ENCODE measurements around the gene ROPN1B.
A peak's percentile ranks its signal among the peaks of the same experiment; 100 is the strongest.
"Not testable (repeated sequence)": the region's sequence is repeated elsewhere in the genome, so short reads cannot be mapped to it uniquely, and the experiment has no call there.

The ROPN1B gene

GRCh38 chr3:125968701-125969592 is at the start of gene ROPN1B:
Gene ROPN1B (plus strand): TSS chr3:125969178. CDS start chr3:125972055, 2,877 bp downstream.
- FAIRE-seq = peak; percentile 35
- DNase-seq (ENCODE audit: insufficient read length, low spot score) = not testable (repeated sequence)

- not testable (repeated sequence) for DNase-seq (ENCODE audit: insufficient read length, low spot score); FAIRE-seq
Observed at GRCh38 chr3:125920191-125920590, 48.8 kb upstream of the ROPN1B start.

- DNase-seq (ENCODE audit: insufficient read length, low spot score); FAIRE-seq: not testable (repeated sequence)
Observed at GRCh38 chr3:125920751-125921279, 48.2 kb upstream of the ROPN1B start.

GRCh38 chr3:125921712-125922111 is 47.3 kb upstream of the ROPN1B start:
- DNase-seq (ENCODE audit: insufficient read length, low spot score); FAIRE-seq: not testable (repeated sequence)
- TF ChIP-seq CTCF (IDR thresholded peaks at IDR 0.05; ENCODE audit: insufficient read depth, missing control alignments) = peak; percentile 39

- FAIRE-seq = not testable (repeated sequence)
Observed at GRCh38 chr3:125923324-125924115, 45.5 kb upstream of the ROPN1B start.

GRCh38 chr3:125924276-125924675 is 44.7 kb upstream of the ROPN1B start:
- DNase-seq (ENCODE audit: insufficient read length, low spot score); FAIRE-seq: not testable (repeated sequence)

More at GRCh38 chr3:125923324-125924115, 45.5 kb upstream of the ROPN1B start:
- DNase-seq (ENCODE audit: insufficient read length, low spot score) = not testable (repeated sequence)

- FAIRE-seq; DNase-seq (ENCODE audit: insufficient read length, low spot score): not testable (repeated sequence)
Observed at GRCh38 chr3:125925727-125926126, 43.3 kb upstream of the ROPN1B start.

- DNase-seq (ENCODE audit: insufficient read length, low spot score); FAIRE-seq: not testable (repeated sequence)
- TF ChIP-seq CTCF (IDR thresholded peaks at IDR 0.05; ENCODE audit: insufficient read depth, missing control alignments) = peak; percentile 43
Observed at GRCh38 chr3:125928771-125929545, 40.0 kb upstream of the ROPN1B start.

GRCh38 chr3:125929765-125930164 is 39.2 kb upstream of the ROPN1B start:
- not testable (repeated sequence) for FAIRE-seq; DNase-seq (ENCODE audit: insufficient read length, low spot score)

GRCh38 chr3:125931355-125931880 is 37.6 kb upstream of the ROPN1B start:
- FAIRE-seq; DNase-seq (ENCODE audit: insufficient read length, low spot score): not testable (repeated sequence)

GRCh38 chr3:125933397-125934173 is 35.4 kb upstream of the ROPN1B start:
- not testable (repeated sequence) for FAIRE-seq; DNase-seq (ENCODE audit: insufficient read length, low spot score)

GRCh38 chr3:125935252-125935874 is 33.6 kb upstream of the ROPN1B start:
- DNase-seq (ENCODE audit: insufficient read length, low spot score); FAIRE-seq: not testable (repeated sequence)

All from D721Med (cell line).